ENCODE data around the gene NEK4. TPM values are rescaled to one million over a fixed set of nuclear protein-coding genes. Genes with fewer than 3 reads are reported as not detected.

NEK4 gene
- total and polyA plus RNA-seq, 2 of the 13 experiments (the other 11 are each of a cell fraction or from before 2014, with no cell fraction given) = 16.5 to 38.0 TPM

DNA sequence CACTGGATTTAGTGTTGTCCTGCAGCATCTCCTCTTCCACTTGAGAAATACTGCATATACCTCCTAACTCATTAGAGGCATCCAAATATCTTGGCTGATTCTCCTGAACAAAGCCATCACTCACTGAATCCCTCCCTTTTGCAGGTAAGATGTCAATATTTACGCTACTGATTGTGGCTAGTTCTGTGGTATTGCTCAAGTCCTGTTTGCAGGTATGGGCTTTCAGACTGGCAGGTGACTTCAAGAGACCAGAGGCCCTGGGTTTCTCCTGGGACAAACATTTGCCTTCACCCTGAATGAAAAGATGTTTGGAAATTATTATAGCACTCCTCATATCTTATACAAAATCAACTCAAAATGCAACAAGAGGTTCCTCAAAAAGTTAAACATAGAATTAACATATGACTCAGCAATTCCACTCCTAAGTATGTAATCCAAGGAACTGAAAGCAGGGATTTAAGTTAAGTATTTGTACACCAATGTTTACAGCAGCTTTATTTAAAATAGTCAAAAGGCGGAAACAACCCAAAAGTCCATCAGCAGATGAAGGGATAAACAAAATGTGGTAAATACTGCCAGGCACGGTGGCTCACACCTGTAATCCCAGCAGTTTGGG, 18.6 kb downstream of the NEK4 start (continued):
- TF ChIP-seq NFE2L2 (IDR thresholded peaks at IDR 0.05; ENCODE audit: low read length) (peak; percentile 85), DR1 (CRISPR knock-in tag; IDR thresholded peaks at IDR 0.05) (no peak), ZNF569 (CRISPR knock-in tag; IDR thresholded peaks at IDR 0.05; ENCODE audit: borderline replicate concordance) (no peak), PCBP1 (IDR thresholded peaks at IDR 0.05; ENCODE audit: borderline replicate concordance, low read depth, low read length) (no peak), FOXA1 (IDR thresholded peaks at IDR 0.05) (no peak), FOXA1 (CRISPR knock-in tag; IDR thresholded peaks at IDR 0.05) (peak; percentile 49; the same call in 1 of the 2 replicates), ZNF580 (CRISPR knock-in tag; IDR thresholded peaks at IDR 0.05; ENCODE audit: borderline replicate concordance, low read depth) (no peak), SOX13 (IDR thresholded peaks at IDR 0.05) (no peak), SOX13 (CRISPR knock-in tag; conservative IDR thresholded peaks at IDR 0.05 in 1 of 2, IDR thresholded peaks at IDR 0.05 in 1 of 2) (peak in 1 of 2 experiments; percentile 63; a peak in 2 of 4 replicates), TCF7 (IDR thresholded peaks at IDR 0.05; ENCODE audit: low read depth) (0 out of 2 replicates have a peak, but pooled peaks have one; percentile 36), MEIS2 (CRISPR knock-in tag; IDR thresholded peaks at IDR 0.05) (no peak), SYNCRIP (IDR thresholded peaks at IDR 0.05; ENCODE audit: insufficient read depth, low read depth, low read length) (no peak), HDAC1 (CRISPR knock-in tag; IDR thresholded peaks at IDR 0.05) (no peak), PPARG (CRISPR knock-in tag; conservative IDR thresholded peaks at IDR 0.05) (no peak), KLF12 (CRISPR knock-in tag; IDR thresholded peaks at IDR 0.05; ENCODE audit: borderline replicate concordance) (no peak), ZNF83 (CRISPR knock-in tag; IDR thresholded peaks at IDR 0.05; ENCODE audit: borderline replicate concordance) (no peak), MAFK (conservative IDR thresholded peaks at IDR 0.05 in 1 of 2, IDR thresholded peaks at IDR 0.05 in 1 of 2; ENCODE audit: low read length in 2 of 2) (peak; percentile 74 to 83), ATF3 (CRISPR knock-in tag; IDR thresholded peaks at IDR 0.05) (no peak), EED (CRISPR knock-in tag; IDR thresholded peaks at IDR 0.05) (no peak), ZNF232 (CRISPR knock-in tag; IDR thresholded peaks at IDR 0.05; ENCODE audit: borderline replicate concordance) (no peak), NFIB (CRISPR knock-in tag; IDR thresholded peaks at IDR 0.05; ENCODE audit: borderline replicate concordance) (no peak), ZNF724P (CRISPR knock-in tag; IDR thresholded peaks at IDR 0.05; ENCODE audit: borderline replicate concordance) (no peak)
- TF ChIP-seq, protein P1, sequence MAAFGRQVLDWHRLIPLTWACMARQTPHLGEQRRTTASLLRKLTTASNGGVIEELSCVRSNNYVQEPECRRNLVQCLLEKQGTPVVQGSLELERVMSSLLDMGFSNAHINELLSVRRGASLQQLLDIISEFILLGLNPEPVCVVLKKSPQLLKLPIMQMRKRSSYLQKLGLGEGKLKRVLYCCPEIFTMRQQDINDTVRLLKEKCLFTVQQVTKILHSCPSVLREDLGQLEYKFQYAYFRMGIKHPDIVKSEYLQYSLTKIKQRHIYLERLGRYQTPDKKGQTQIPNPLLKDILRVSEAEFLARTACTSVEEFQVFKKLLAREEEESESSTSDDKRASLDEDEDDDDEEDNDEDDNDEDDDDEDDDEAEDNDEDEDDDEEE (CRISPR knock-in tag; IDR thresholded peaks at IDR 0.05) = no peak
- TF ChIP-seq, protein P2, sequence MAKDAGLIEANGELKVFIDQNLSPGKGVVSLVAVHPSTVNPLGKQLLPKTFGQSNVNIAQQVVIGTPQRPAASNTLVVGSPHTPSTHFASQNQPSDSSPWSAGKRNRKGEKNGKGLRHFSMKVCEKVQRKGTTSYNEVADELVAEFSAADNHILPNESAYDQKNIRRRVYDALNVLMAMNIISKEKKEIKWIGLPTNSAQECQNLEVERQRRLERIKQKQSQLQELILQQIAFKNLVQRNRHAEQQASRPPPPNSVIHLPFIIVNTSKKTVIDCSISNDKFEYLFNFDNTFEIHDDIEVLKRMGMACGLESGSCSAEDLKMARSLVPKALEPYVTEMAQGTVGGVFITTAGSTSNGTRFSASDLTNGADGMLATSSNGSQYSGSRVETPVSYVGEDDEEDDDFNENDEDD (CRISPR knock-in tag; IDR thresholded peaks at IDR 0.05; ENCODE audit: borderline replicate concordance) = no peak
- TF ChIP-seq, protein P3, sequence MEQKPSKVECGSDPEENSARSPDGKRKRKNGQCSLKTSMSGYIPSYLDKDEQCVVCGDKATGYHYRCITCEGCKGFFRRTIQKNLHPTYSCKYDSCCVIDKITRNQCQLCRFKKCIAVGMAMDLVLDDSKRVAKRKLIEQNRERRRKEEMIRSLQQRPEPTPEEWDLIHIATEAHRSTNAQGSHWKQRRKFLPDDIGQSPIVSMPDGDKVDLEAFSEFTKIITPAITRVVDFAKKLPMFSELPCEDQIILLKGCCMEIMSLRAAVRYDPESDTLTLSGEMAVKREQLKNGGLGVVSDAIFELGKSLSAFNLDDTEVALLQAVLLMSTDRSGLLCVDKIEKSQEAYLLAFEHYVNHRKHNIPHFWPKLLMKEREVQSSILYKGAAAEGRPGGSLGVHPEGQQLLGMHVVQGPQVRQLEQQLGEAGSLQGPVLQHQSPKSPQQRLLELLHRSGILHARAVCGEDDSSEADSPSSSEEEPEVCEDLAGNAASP (CRISPR knock-in tag; IDR thresholded peaks at IDR 0.05; ENCODE audit: borderline replicate concordance) = no peak
- TF ChIP-seq, protein P4, sequence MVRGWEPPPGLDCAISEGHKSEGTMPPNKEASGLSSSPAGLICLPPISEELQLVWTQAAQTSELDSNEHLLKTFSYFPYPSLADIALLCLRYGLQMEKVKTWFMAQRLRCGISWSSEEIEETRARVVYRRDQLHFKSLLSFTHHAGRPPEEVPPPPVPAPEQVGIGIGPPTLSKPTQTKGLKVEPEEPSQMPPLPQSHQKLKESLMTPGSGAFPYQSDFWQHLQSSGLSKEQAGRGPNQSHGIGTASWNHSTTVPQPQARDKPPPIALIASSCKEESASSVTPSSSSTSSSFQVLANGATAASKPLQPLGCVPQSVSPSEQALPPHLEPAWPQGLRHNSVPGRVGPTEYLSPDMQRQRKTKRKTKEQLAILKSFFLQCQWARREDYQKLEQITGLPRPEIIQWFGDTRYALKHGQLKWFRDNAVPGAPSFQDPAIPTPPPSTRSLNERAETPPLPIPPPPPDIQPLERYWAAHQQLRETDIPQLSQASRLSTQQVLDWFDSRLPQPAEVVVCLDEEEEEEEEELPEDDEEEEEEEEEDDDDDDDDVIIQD (CRISPR knock-in tag; IDR thresholded peaks at IDR 0.05; ENCODE audit: low read depth) = no peak

All from HepG2 (cell line).